DOHH2 (cell line): Measurements from ENCODE around the gene RASGEF1C.

Source experiments
- H3F3A ChIP-seq: fragments of 200-600 bp; sonication (generic), shearing (Covaris generic); 2 replicates; pipeline ENCODE4 v1.6.0; 2016; ENCODE audit warnings: antibody characterized with exemption, mild to moderate bottlenecking; ENCODE audit not compliant: control insufficient read depth, insufficient read depth
- H3K27ac ChIP-seq: fragments of 200-600 bp; sonication (generic); 2 replicates; pipeline ENCODE4 v1.5.1; 2014; ENCODE audit warnings: low read depth, mild to moderate bottlenecking, low read length, moderate library complexity
- H3K27me3 ChIP-seq: fragments of 200-600 bp; sonication (generic); 2 replicates; pipeline ENCODE4 v1.6.1; 2014; ENCODE audit warnings: mild to moderate bottlenecking, low read length, mixed read lengths; ENCODE audit not compliant: control insufficient read depth
- H3K36me3 ChIP-seq: fragments of 200-600 bp; sonication (generic); 2 replicates; pipeline ENCODE4 v1.6.1; 2014; ENCODE audit warnings: mild to moderate bottlenecking, low read length, moderate library complexity, mixed read lengths; ENCODE audit not compliant: control insufficient read depth
- H3K4me1 ChIP-seq: fragments of 200-600 bp; sonication (generic); 2 replicates; pipeline ENCODE4 v1.6.1; 2014; ENCODE audit warnings: mild to moderate bottlenecking, low read length, mixed read lengths; ENCODE audit not compliant: control insufficient read depth
- H3K4me2 ChIP-seq: fragments of 200-600 bp; sonication (generic); 2 replicates; pipeline ENCODE4 v1.6.0; 2014; ENCODE audit warnings: mild to moderate bottlenecking, low read length, moderate library complexity
- H3K4me3 ChIP-seq: fragments of 200-600 bp; sonication (generic); 2 replicates; pipeline ENCODE4 v1.5.1; 2014; ENCODE audit warnings: mild to moderate bottlenecking, low read length, mixed read lengths
- H3K79me2 ChIP-seq: fragments of 200-600 bp; sonication (generic); 2 replicates; pipeline ENCODE4 v1.6.1; 2014; ENCODE audit warnings: mild to moderate bottlenecking, low read length, mixed read lengths; ENCODE audit not compliant: control insufficient read depth
- H3K9me2 ChIP-seq: fragments of 200-600 bp; sonication (generic); replicated peaks from 2 replicates; pipeline ENCODE4 v1.6.1; 2014; ENCODE audit warnings: mild to moderate bottlenecking, low read length, mixed read lengths; ENCODE audit not compliant: control insufficient read depth
- H3K9me3 ChIP-seq: fragments of 200-600 bp; sonication (generic); 2 replicates; pipeline ENCODE4 v1.6.1; 2014; ENCODE audit warnings: antibody characterized with exemption, low read length, mixed read lengths; ENCODE audit not compliant: control insufficient read depth, insufficient read depth
- H4K20me1 ChIP-seq: fragments of 200-600 bp; sonication (generic); 2 replicates; pipeline ENCODE4 v1.6.0; 2014; ENCODE audit warnings: low read depth, mild to moderate bottlenecking, antibody characterized with exemption, low read length, moderate library complexity; ENCODE audit not compliant: control insufficient read depth, insufficient read depth
- CTCF ChIP-seq: fragments of 200-600 bp; sonication (generic); IDR thresholded peaks from one replicate; pipeline ENCODE4 v1.5.1; 2014; ENCODE audit warnings: antibody characterized with exemption, mild to moderate bottlenecking, low read depth, low read length; ENCODE audit not compliant: poor library complexity, severe bottlenecking
- EZH2phosphoT487 ChIP-seq: fragments of 200-600 bp; sonication (generic); IDR thresholded peaks from 2 replicates; pipeline ENCODE4 v1.6.1; 2017; ENCODE audit warnings: borderline replicate concordance, mild to moderate bottlenecking, antibody characterized with exemption, low read length, moderate library complexity, mixed read lengths

RASGEF1C gene

GRCh38 chr5:180097163-180097894 is 111.7 kb downstream of the RASGEF1C start:
- no peaks in the 10 kb centered on the region for H3F3A ChIP-seq
- TF ChIP-seq CTCF = no peak
- H4K20me1 ChIP-seq = no peaks in the 10 kb centered on the region
- no peaks in the 10 kb centered on the region for H3K4me1 ChIP-seq
- no peaks in the 10 kb centered on the region for H3K9me3 ChIP-seq
- no peaks in the 10 kb centered on the region for H3K27me3 ChIP-seq
- no peak overlapping the region for H3K4me2 ChIP-seq
- H3K79me2 ChIP-seq = no peaks in the 10 kb centered on the region
- H3K9me2 ChIP-seq = no peaks in the 10 kb centered on the region
- no peak overlapping the region for H3K4me3 ChIP-seq
- H3K36me3 ChIP-seq = no peaks in the 10 kb centered on the region
- no peak overlapping the region for H3K27ac ChIP-seq

GRCh38 chr5:180096616-180097015 is 112.4 kb downstream of the RASGEF1C start:
- Histone ChIP-seq H3K36me3 (no peaks in the 10 kb centered on the region), H3K4me2 (no peak overlapping the region), H4K20me1 (no peaks in the 10 kb centered on the region), H3K27ac (no peak overlapping the region), H3F3A (no peaks in the 10 kb centered on the region), H3K9me2 (no peaks in the 10 kb centered on the region), H3K27me3 (no peaks in the 10 kb centered on the region), H3K4me3 (no peak overlapping the region), H3K9me3 (no peaks in the 10 kb centered on the region), H3K4me1 (no peaks in the 10 kb centered on the region), H3K79me2 (no peaks in the 10 kb centered on the region)
- no peak for TF ChIP-seq CTCF
- no peak for TF ChIP-seq EZH2phosphoT487

- H3K27me3 ChIP-seq = no peaks in the 10 kb centered on the region
- no peaks in the 10 kb centered on the region for H3K9me3 ChIP-seq
- no peaks in the 10 kb centered on the region for H3K79me2 ChIP-seq
- no peaks in the 10 kb centered on the region for H3F3A ChIP-seq
- no peaks in the 10 kb centered on the region for H4K20me1 ChIP-seq
- TF ChIP-seq CTCF (no peak), EZH2phosphoT487 (no peak)
- H3K4me3 ChIP-seq = no peak overlapping the region
- H3K4me2 ChIP-seq = no peak overlapping the region
- H3K36me3 ChIP-seq = no peaks in the 10 kb centered on the region
- no peak overlapping the region for H3K27ac ChIP-seq
- no peaks in the 10 kb centered on the region for H3K4me1 ChIP-seq
- no peaks in the 10 kb centered on the region for H3K9me2 ChIP-seq
These were observed 113.5 kb downstream of the RASGEF1C start for GRCh38 chr5:180095545-180095944.
